Pons (tissue), 1 donor: ENCODE data around the gene SLC40A1.

ENCODE experiments used
- DNase-seq: peaks from one replicate; pipeline ENCODE4 v3.0.0-alpha.2; 2016; ENCODE audit warnings: low spot score

SLC40A1 gene

DNA sequence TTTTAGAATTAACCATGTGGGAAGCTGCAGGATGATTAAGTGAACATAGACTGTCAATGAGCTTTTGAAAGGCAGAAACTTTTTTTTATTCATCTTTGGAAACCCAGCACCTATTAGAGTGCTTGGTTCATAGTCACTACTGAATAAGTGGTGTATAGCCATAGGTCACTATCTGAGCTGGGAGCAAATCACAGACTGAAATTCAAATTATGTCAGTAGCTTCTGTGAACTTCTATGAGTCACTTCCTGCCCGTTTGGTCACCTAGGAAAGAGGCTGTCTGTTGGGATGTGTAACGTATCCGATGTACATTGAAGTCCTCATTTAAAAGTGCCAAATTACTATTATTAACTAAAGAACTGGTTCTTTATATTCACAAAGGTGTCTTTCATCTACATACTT, 20.5 kb upstream of the SLC40A1 start:
- DNase-seq: no peak

DNA sequence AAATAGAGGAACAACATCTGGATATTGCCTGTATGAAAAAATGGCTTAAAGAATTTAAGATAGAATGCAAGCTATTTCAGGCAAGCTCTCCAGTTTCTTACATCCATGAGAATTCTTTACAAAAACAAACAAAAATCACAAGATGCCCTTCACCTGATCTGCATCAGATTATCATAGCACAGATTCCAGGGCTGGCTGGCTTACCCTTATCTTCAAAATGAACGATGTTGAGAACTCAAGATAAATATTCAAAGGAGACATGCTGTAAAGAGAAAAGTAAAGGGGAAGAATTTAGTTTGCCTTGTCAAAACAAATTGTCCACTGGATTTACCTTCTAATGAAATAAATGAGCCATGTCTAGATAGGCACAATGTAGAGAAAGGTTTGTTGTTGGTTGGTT, 18.7 kb upstream of the SLC40A1 start:
- DNase-seq: no peak

DNA sequence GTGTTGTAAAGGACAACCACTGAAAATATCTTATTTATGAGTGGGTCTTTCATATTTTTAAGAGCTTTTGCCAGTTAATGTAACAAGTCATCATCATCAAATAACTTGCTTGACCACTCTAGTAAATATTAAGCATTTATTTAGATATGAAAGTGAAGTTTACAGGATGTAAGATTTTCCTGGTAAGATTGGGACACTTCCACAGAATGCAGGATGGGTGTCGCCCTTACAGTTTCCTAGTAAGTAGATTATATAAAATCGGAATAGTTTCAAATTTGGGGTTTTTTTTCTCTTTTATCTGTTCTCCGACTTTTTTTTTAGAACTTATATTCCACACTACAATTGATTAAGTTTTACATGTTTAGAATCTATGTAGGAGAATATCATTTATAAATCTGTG, 14.8 kb upstream of the SLC40A1 start:
- no peak for DNase-seq

DNA sequence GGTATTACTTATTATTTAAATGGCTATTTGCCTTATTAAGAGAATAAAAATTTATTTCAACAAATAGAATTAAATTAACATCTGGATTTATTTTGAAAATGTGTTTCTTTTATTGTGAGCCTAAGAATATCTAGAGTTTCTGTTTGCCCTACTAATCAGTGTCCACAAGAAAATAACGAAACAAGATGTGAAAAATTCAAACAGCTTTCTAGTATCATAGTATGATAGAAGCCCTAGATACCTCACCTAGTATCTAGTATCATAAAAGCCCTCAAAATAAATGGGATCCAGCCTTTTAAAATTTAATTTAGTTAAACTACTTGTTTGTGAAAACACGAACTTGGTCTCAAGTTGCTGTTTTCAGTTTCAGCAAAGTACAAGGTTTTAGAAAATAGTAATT, 13.7 kb upstream of the SLC40A1 start:
- DNase-seq: no peak

DNA sequence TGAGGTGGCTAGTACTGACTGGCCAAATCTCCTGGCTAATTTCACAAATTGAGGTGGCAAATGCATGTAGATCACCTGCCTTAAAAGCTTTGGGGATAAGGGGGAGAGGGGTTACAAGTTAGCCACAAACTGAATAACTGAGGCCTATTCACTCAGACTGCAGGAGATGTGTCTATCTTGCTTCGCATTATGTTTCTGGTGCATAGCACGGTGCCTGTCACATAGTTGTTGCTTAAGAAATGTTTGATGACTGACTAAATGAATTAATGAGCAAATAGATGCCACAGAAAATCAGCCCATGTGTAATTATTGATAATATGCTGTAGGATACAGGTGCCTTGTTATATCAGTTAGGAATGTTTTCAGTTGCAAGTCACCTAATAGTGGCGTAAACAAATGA, 12.5 kb upstream of the SLC40A1 start:
- DNase-seq: no peak

DNA sequence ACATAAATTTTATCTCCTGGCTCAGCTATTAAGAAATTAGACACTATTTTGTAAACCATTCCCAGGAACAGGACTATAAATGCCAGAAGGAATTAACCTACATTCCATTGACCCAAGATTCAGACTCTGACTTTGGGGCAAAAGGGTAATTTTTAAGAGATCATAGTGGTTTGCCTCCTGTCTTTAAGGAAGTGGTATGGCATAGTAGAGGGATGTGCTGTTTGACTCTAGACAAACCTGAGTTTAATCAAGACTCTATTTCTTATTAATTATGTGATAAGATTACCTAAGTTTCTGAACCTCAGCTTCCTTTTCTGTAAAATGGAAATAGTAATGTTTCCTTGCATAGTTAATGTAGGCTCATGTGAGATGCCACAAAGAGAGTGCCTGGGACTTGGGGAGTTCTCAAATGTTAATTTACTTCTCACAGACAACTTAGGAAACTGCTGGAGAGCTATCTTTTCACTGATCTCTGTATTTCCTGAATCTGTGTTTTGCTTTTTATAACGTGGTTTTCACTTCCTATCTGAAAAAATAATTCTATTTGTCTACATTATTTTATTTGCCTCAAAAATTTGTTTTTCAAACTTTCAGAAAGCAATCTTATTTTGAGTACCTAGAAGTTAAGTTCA, 11.9 kb upstream of the SLC40A1 start:
- no peak for DNase-seq

DNA sequence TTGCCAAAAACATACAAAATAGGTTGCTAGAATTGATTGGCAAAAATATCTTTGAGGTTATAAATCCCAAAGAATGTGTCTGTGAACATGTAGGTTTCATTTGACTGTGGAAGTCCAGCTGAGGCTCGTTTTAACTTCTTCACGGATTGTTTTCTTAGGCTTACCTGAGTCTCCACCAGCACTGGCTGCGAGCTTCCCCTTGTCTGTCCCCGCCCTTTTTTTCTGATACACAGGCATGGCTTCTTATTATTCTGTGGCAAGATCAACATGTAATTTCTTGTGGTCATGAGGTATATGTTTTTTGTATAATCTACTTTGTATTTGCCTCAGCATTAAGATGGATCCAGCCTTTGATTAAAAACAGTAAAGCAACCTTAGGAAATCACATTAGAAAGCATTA, 7.2 kb upstream of the SLC40A1 start:
- DNase-seq: no peak

DNA sequence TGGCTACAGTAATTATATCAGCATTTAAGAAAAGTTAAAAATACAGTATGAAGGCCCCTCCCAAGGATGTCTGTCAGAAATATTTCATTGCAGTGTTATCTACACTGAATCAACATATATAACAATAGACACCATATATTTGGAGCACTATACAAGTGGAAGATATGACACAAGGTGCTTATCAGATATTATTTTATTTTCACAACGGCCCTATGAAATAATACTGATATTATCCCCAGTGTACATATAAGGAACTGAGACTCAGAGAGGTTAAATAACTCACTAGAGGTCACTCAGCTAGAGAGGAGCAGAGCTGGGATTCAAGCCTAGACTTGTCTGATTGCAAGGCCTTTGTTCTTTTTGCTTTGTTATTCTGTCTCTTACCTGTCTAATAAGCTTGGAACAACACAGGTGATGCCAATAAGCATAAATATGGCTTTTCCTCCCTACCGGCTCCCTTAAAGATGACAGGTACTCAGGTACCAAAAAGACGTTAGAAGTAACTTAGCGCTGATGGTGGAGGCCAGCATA, 4.7 kb upstream of the SLC40A1 start:
- no peak for DNase-seq

DNA sequence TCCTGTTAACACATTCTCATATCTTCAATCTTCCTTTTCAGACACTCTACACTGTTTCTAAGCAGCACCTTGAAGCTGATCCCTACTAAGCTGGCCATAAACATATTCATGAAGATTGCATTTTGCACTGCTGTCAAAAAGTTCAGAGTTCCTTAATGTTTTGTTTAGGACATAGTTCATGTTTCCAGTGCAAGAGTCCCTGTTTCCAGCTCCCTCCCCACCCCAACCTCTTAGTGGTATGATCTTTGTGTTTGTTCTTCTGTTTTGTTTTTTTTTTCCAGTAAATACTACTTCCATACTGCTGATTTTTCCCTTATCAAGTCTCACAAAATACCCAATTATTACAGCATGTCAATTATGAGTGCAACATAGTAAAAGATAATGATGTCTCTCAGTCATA, 4.1 kb upstream of the SLC40A1 start:
- no peak for DNase-seq

DNA sequence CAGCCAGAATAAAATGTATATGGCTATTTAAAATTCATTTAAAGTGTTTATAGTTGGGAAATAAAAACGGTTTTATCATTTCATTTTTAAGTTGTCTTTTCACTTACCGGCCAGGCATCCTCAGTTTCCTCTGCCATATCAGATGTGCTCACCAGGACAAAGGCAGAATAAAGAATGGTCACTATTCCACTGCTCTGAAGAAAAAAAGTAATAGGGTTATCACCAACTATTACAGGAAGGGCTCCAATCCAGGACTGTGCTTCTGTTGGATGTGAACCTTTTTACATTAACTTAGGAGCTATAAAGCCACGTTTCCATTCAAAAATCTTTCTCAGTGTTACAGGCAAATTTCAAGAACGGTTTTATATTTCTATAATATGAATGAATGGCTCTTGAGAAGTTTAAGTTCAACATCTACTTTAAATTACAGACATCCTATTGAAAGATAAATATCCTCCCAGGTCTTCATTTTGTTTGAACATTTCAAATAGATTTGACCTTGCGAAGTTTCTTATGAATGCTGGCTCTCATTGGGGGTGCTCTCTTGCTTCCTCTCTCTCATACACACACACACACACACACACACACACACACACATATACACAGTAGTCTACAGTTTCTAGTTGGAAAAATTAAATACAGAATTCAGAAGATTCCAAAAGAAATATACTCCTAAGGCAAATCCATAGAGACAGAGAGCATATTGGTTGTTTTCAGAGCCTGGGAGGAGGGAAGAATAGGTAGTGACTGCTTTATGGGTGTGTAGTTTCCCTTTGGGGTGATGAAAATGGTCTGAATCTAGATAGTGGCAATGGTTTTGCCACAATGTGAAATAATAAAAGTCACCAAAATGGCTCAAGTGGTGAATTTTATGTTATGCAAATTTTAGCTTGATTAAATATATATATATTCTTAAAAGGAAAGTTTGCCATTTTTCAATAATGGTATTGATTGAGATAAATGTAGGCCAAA, 2.9 kb upstream of the SLC40A1 start:
- no peak for DNase-seq

DNA sequence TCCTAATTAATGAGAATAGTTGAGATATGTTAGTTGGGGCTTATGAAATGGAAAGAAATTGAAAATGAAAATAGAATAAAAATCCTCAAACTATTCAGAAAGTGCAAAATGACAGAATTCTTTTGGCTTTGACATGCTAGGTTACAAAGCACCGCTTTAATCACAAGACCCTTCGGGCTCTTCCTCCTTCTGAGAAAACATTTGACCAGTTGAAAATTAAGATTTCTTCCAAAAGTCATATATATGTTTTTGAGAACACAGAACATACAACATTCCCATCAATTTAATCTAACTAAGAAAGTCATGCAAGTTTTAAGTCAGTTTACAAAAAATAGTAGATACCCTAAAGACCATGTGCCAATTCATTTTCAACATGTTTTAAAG, 2.2 kb upstream of the SLC40A1 start:
- DNase-seq: no peak

DNA sequence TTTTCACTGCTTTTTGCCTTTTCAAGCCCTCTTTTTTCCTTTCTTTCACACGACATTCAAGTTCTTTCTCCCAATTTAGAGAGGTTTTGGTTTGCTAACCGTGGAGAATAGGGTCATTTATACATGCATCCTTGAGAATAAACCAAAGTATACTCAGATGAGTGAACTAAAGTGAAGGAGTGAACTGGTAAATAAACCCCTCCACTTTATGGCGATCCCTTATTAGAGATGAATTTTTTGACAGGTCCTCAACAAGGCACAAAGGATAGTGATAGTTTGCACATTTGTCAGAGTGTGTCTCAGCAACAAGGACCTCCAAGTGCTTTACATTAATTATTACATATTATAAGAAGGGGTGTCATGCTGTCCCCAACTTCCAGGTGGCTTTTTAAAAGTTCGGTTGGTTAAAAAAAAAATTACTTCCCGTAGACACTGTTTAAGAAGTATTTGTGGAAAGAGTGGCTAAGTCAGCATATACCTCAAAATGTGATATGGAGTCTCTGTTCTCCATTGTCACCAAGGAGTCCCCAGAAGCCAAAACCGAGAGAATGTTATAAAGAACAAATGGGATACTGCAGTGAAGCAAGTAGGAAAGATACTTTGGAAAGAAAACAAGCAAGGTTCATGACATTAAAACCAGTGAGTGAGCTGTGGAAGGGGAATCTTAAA, 1.7 kb upstream of the SLC40A1 start:
- DNase-seq: no peak

DNA sequence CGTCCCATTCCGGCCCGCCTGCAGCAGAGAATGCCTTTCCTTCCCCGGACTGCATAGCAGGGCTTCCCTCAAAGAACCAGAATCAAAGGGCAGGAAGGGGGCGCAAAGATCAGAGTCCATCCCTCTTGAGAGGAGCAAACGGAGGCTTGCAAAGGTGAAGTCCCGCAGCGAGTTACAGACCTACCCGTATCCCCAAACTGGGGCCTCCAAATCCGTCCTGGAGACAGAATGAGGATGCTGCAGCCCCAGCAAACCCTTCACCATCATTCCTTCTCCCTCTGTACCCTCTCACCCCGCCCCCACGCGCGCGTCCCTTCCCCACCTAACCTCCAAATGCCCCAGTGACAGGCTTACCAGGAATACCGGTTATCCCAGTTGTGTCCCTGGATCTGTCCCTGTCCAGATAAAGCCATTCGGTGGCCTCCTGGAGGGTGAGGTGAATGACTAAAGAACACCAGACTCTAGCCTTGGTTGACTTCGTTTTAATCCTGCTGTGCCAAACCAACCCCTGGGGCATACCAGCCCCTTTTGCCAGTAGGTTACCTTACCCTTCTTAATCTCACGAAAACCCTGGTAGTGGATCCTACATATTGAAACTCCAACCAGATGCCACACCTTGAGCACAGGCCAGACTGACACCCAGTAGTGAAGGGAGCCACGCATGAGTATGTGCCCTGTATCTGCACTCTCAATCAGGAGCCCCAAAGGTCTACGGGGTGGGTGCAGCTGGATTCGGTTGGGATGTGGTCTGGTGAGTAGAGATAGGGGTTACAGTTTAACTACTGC, 961 bp upstream of the SLC40A1 start:
- no peak for DNase-seq

DNA sequence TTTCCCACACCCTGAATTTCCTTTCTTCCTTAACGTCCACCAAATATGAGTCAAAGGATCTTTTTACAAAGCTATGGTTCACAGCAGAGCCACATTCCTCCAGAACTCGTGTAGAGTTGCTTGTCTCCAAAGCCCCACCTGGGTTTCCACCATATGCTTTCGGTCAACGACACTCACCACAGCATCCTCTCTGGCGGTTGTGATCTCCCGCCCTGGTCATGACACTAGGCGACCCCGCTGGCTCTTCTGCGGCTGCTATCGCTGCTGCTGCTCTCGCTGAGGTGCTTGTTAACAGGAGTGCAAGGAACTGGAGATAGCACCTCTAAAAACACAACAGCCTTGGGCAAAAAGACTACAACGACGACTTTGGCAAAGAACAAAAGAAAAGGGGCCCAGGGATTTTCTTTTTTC, 340 bp downstream of the SLC40A1 start:
- DNase-seq: peak; percentile 5

DNA sequence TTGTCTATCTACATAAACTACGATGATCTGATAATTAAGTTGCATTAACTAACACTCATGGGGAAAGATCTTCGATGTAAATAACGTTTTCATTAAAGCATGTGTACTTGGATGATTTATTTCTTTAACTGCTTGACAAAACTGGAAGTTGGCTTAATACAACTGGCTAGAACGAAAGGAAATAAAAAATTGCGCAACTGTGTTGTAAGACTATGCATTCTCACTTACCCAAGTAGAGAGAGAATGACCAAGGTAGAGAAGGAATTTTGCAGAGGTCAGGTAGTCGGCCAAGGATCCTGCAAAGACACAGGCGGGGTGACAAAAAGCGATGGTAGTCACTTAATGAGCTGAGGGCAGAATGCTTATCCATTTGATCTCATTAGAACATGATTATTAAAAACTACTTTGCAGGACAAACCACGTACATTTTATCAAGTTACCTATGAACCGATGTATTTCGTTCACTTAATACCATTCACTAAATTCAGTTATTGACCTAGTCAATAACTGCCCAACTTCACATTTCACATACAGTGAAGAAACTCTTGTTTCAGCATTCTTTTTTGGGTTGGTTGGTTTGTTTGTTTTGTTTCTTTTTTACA, 900 bp downstream of the SLC40A1 start:
- DNase-seq: peak; percentile 67

DNA sequence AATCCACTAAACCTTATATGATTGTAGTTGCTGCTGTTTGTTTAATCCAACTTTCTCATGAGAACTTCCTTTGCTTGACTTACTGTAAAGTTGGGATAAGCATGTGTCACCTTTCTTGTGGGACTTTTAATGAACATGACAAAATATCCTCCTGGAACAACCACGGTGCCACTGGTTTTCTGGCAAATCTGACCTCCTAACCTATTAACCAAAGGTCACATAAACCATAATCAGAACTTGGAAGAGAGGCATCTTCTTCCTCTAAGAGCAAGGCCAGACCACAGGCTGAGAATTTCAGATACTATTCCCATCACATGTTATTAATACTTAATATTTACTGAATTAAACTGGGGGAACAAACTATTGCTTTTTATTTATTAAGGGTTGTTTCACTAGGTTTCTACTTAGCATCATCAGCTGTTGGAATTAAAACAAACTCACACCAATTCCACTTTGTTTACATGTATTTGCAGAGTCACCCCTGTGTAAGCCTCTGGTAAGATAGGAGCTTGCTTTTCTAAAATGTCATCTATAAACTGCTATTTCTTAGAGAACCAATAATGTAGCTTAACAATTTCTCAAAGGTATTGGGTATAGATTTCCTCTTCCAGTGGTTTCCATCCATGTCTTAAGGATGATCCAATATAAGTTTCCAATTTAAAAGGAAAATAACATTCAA, 2.2 kb downstream of the SLC40A1 start:
- no peak for DNase-seq

DNA sequence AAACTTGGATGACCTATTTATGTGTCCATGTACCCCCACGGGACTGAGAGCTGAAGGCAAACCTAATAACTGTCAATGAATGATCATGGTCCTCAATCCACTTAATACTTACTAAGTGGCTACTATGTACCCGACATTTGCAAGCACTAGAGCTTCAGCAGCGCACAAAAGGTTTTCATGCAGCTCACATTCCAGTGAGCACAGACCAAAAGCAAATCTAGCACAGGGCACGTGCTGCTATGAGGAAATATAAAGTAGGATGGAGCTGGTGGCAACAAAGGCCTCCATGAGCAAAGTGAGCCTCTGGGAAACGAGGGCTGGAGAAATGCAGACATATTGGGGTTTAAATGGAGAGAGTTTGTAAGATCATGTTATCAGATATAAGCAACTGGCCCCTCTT, 3.5 kb downstream of the SLC40A1 start:
- no peak for DNase-seq

DNA sequence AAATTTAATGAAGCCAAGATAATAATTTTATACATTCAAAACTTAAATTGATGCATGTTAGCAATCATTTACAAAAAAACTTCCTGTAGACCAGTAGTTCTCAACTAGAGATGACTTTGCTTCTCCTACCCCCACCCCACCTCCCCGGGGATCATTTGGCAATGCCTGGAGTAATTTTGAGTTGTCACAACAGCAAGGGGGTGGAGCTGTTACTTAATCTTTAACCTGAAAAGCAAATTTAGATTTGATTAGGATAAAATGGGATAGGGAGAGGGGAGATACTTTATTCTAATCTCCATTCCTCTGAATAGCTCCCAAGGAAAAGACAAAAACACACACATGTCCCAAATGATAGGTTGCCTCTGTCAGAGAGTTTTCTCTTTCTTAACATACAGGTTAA, 4.2 kb downstream of the SLC40A1 start:
- no peak for DNase-seq

DNA sequence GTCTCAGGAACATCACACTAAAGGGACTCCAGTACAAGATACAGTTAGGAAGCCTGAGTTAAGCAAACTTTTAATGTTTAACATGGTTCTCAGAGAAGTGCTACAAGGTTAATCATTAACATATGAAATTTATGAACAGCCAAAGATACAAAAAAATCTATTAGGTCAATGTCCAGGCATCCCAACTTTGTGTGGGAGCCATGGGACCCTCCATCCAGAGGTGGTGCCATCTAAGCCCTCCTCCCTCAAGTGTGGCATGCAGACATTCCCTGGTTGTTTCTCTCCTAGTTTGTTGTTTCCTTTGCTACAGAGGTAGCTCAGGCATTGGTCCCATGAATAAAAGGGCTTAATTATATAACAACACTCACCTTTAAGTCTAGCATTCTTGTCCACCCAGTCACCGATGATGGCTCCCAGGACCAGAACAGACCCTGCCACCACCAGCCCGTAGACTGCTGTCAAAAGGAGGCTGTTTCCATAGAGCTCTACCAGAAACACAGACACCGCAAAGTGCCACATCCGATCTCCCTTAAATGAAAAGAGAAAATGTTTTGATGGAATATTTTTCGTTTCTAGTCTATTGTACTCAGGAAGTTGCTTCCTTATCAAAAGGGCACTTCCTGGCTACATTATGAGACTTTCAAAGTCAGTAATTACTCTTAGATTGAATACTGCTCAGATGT, 5.7 kb downstream of the SLC40A1 start:
- DNase-seq: no peak

DNA sequence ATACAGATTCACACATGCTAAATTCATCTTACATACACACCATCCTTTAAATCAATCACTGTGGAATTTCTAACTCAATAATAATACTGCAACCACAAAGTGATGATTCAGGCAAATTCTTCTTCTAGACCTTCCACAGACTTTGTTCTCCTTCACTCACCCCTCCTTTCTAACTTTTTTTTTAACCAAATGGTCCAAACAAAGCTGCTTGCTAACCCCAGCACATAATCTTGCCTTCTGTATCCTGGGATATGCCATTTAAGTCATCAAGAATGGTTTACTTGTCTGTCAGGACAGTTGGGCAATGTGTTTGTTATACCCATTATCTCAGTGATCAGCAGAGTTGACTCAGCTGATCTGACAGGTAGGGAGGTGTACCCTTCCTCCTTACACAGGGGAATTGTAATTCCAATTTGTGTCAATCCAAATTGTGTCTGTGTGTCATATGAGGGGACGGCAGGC, 10.0 kb downstream of the SLC40A1 start:
- DNase-seq: no peak
